Mesothelial cell of epicardium (in vitro differentiated cells): Measurements from ENCODE around the gene TTK. TPM values are rescaled to one million over a fixed set of nuclear protein-coding genes. Genes with fewer than 3 reads are reported as not detected.
A peak's percentile ranks its signal among the peaks of the same experiment; 100 is the strongest.

Experiments used
- DNase-seq, 2 experiments: peaks; one replicate each; pipeline ENCODE4 v3.0.0; 2021; ENCODE audit warnings: low spot score in 2 of 2; ENCODE audit not compliant: unreplicated experiment in 2 of 2
- H3K27ac Mint-ChIP-seq: 2 replicates; pipeline ENCODE4 v1.8.0; 2021; ENCODE audit warnings: mixed read lengths
- H3K27me3 Mint-ChIP-seq: 2 replicates; pipeline ENCODE4 v1.8.0; 2021; ENCODE audit warnings: low read depth, mixed read lengths
- H3K36me3 Mint-ChIP-seq: 2 replicates; pipeline ENCODE4 v1.8.0; 2021; ENCODE audit warnings: mixed read lengths
- H3K4me1 Mint-ChIP-seq: 2 replicates; pipeline ENCODE4 v1.8.0; 2021; ENCODE audit warnings: mixed read lengths
- H3K4me3 Mint-ChIP-seq: 2 replicates; pipeline ENCODE4 v1.8.0; 2021; ENCODE audit warnings: mild to moderate bottlenecking, moderate library complexity, mixed read lengths
- H3K9me3 Mint-ChIP-seq: 2 replicates; pipeline ENCODE4 v1.8.0; 2021; ENCODE audit warnings: mixed read lengths
- CTCF ChIP-seq: fragments of 200-600 bp; sonication (generic); IDR thresholded peaks from one replicate; pipeline ENCODE4 v1.5.0; 2021; ENCODE audit warnings: antibody characterized with exemption; ENCODE audit not compliant: unreplicated experiment
- total RNA-seq: library from RNA; stranded (reverse); gene quantifications from 3 replicates; pipeline ENCODE4 v1.2.1, GENCODE V29; 2021

TTK gene
- total RNA-seq, 1 donor from 2014 or later: 13.5 TPM

GRCh38 chr6:80005406-80005805, 957 bp downstream of the TTK start:
- no peak for DNase-seq
- H3K4me3 Mint-ChIP-seq: peak overlapping the region; percentile 86
- no peak for TF ChIP-seq CTCF
- H3K36me3 Mint-ChIP-seq: peaks cover 3% of the 10 kb centered on the region
- peaks cover 23% of the 10 kb centered on the region for H3K4me1 Mint-ChIP-seq
- no peak overlapping the region for H3K27ac Mint-ChIP-seq
- H3K27me3 Mint-ChIP-seq: peaks cover 1% of the 10 kb centered on the region
- H3K9me3 Mint-ChIP-seq: no peaks in the 10 kb centered on the region

DNA sequence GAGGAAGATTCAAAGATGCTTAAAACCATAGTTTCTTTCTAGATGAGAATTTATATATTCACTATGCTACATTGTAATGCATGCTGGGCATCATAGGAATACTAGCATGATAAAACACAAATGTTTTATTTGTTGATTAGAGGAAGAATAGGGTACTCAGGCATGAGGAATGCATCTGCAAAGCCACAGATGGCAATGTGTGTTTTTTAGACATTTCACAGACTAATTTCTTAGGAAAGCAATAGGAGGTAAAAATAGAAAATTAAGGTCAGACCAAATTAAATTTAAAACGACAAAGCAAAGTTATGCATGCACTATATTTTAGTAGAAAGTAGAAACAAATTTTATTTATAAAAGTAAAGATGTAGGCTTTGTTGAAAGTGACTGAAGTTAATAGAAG, 2.1 kb downstream of the TTK start:
- Mint-ChIP-seq H3K36me3 (peaks cover 3% of the 10 kb centered on the region), H3K9me3 (no peaks in the 10 kb centered on the region), H3K4me1 (peaks cover 23% of the 10 kb centered on the region), H3K27me3 (no peaks in the 10 kb centered on the region), H3K27ac (no peak overlapping the region), H3K4me3 (no peak overlapping the region)
- DNase-seq: no peak
- TF ChIP-seq CTCF: no peak

DNA sequence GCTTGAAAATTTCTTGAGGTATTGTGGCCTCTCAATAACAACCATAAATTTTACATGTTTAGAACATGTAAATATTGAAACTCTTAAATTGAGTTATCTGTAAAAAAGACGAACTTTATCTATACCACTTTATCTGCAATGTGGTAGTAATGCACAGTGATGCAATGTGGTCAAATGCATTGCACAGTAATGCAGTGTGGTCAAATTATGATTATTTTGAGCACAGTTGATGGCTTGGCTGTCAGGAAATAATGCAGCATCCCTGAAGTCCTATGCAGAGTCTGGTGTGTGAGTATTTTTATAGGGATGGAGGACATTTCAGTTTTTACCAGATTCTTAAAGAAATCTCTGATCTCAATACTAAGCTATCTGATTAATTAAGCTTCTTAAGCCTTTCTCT, 5.1 kb downstream of the TTK start:
- H3K27ac Mint-ChIP-seq: no peak overlapping the region
- no peak for DNase-seq
- H3K27me3 Mint-ChIP-seq: no peaks in the 10 kb centered on the region
- peaks cover 12% of the 10 kb centered on the region for H3K36me3 Mint-ChIP-seq
- H3K9me3 Mint-ChIP-seq: no peaks in the 10 kb centered on the region
- H3K4me1 Mint-ChIP-seq: peaks cover 14% of the 10 kb centered on the region
- no peak for TF ChIP-seq CTCF
- H3K4me3 Mint-ChIP-seq: no peak overlapping the region

DNA sequence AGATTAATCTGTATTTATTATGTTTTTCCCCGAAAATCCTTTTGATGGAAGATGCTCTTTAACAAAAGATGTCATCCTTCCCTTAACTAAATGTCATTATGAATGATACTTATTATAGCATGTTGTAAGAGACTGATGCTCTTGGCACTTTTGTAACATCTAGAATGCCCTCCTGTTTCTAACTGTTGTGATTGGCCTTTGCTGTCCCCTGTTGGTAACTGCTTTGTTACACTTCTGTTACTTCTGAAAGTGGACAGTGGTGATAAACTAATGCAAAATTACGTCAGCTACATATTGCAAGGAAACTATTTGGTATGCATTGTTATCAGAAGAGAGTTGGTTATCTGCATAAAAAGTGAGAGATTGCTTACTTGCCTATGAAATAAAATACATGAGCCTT, 5.8 kb downstream of the TTK start:
- Mint-ChIP-seq H3K27me3 (no peaks in the 10 kb centered on the region), H3K27ac (no peak overlapping the region), H3K9me3 (no peaks in the 10 kb centered on the region), H3K4me1 (peaks cover 8% of the 10 kb centered on the region), H3K36me3 (peaks cover 12% of the 10 kb centered on the region), H3K4me3 (no peak overlapping the region)
- no peak for DNase-seq
- TF ChIP-seq CTCF: no peak

DNA sequence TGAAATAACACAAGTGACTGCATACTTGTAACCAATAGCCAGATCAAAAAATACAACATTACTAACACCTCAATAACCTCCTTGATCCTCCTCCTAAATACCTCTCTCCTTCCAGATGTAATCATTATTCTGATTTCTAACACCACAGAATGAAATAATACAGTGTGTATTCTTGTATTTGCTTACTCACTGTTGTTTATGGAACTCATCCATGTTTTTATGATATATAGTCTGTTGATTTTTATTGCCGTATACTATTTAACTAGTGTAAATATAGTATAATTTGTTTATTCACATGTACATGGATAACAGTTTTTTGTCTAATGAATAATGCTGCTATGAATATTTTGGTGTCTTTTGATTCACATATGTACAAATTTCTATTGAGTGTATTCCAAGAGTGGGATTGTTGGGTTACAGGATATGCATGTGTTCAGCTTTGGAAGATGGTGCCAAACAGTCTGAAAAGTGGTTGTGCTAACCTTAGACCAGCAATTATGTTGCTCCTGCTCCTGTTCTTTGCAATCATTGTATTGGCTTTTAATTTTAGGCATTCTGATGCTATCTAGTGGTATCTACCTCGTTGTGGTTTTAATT, 11.5 kb downstream of the TTK start:
- DNase-seq: no peak
- peaks cover 11% of the 10 kb centered on the region for H3K36me3 Mint-ChIP-seq
- no peaks in the 10 kb centered on the region for H3K9me3 Mint-ChIP-seq

More for the DNA sequence above, 11.5 kb downstream of the TTK start:
- TF ChIP-seq CTCF: no peak
- no peak overlapping the region for H3K4me3 Mint-ChIP-seq
- no peak overlapping the region for H3K27ac Mint-ChIP-seq
- H3K27me3 Mint-ChIP-seq: no peaks in the 10 kb centered on the region
- no peaks in the 10 kb centered on the region for H3K4me1 Mint-ChIP-seq
